CD4-positive, alpha-beta T cell treated with Interleukin-10 for 1 hour (primary cell): ENCODE data around the gene IL12A.

ENCODE experiments used
- DNase-seq: peaks from one replicate; pipeline ENCODE4 v3.0.0-alpha.2; 2020

IL12A gene

GRCh38 chr3:159988617-159989271, at the start of gene IL12A:
IL12A (plus strand) TSS chr3:159988835.
- DNase-seq, result peak; percentile 85

- no peak for DNase-seq
Observed at GRCh38 chr3:159941038-159942000, 47.3 kb upstream of the IL12A start.

- no peak for DNase-seq
Observed at GRCh38 chr3:159944781-159945180, 43.9 kb upstream of the IL12A start.

GRCh38 chr3:159945930-159946329, 42.7 kb upstream of the IL12A start:
- DNase-seq, result no peak

GRCh38 chr3:159947220-159947619, 41.4 kb upstream of the IL12A start:
- DNase-seq, result no peak

GRCh38 chr3:159948429-159949144, 40.0 kb upstream of the IL12A start:
- no peak for DNase-seq

GRCh38 chr3:159950156-159950898, 38.3 kb upstream of the IL12A start:
- no peak for DNase-seq

GRCh38 chr3:159951540-159951939, 37.1 kb upstream of the IL12A start:
- no peak for DNase-seq

GRCh38 chr3:159953325-159954085, 35.1 kb upstream of the IL12A start:
- no peak for DNase-seq

- DNase-seq, result no peak
Observed at GRCh38 chr3:159960188-159961148, 28.2 kb upstream of the IL12A start.

- DNase-seq, result no peak
Observed at GRCh38 chr3:159964166-159964973, 24.3 kb upstream of the IL12A start.

GRCh38 chr3:159971311-159971710, 17.3 kb upstream of the IL12A start:
- no peak for DNase-seq

- DNase-seq, result no peak
Observed at GRCh38 chr3:159977295-159977694, 11.3 kb upstream of the IL12A start.

GRCh38 chr3:159978353-159978752, 10.3 kb upstream of the IL12A start:
- no peak for DNase-seq

GRCh38 chr3:159978918-159979703, 9.5 kb upstream of the IL12A start:
- no peak for DNase-seq

- no peak for DNase-seq
Observed at GRCh38 chr3:159982442-159982974, 6.1 kb upstream of the IL12A start.

GRCh38 chr3:159987291-159987711, 1.3 kb upstream of the IL12A start:
- no peak for DNase-seq

GRCh38 chr3:159989973-159990846, 1.6 kb downstream of the IL12A start:
- no peak for DNase-seq
